ENCODE results near the gene FBXL7. TPM values are rescaled to one million over a fixed set of nuclear protein-coding genes. Genes with fewer than 3 reads are reported as not detected.

FBXL7 gene
- total and polyA plus RNA-seq, 2 donors (not counting 3 experiments of a cell fraction or from before 2014, with no cell fraction given) = 23.5 to 32.2 TPM

- POLR2A ChIA-PET = no interaction called here
- FAIRE-seq (no peak), DNase-seq (ENCODE audit: low read depth, low spot score) (no peak)
- no peaks in the 10 kb centered on the region for H3K9me1 ChIP-seq (replicated peaks; ENCODE audit: control insufficient read depth, extremely low read depth, insufficient read depth, low read length)
- dilution Hi-C loops (cut with MboI; ENCODE audit: extremely low pct_ligation_motif_present, low sequenced_read_pairs) (no loop called here), intact Hi-C loops (cut with micrococcal nuclease) (no loop called here)
- H4K20me1 ChIP-seq (replicated peaks; ENCODE audit: control insufficient read depth, extremely low read depth, insufficient read depth, low read length) = no peaks in the 10 kb centered on the region
- TF ChIP-seq EZH2 (IDR thresholded peaks at IDR 0.05; ENCODE audit: borderline replicate concordance, low read depth, low read length, severe bottlenecking) (no peak), POLR2A (IDR thresholded peaks at IDR 0.05; ENCODE audit: low read depth, low read length) (no peak), JUN (IDR thresholded peaks at IDR 0.05; ENCODE audit: borderline replicate concordance, insufficient read depth, insufficient read length, low read depth) (no peak), MAX (IDR thresholded peaks at IDR 0.05; ENCODE audit: insufficient read depth, insufficient read length) (no peak), GATA2 (IDR thresholded peaks at IDR 0.05; ENCODE audit: insufficient read depth, insufficient read length, low read depth, low read length) (no peak), POLR2AphosphoS5 (IDR thresholded peaks at IDR 0.05; ENCODE audit: insufficient read depth, low read depth, low read length) (no peak), FOS (IDR thresholded peaks at IDR 0.05; ENCODE audit: borderline replicate concordance, insufficient read depth, low read length) (no peak), MYC (IDR thresholded peaks at IDR 0.05; ENCODE audit: low read depth, low read length) (no peak)
- TF ChIP-seq, protein P1, sequence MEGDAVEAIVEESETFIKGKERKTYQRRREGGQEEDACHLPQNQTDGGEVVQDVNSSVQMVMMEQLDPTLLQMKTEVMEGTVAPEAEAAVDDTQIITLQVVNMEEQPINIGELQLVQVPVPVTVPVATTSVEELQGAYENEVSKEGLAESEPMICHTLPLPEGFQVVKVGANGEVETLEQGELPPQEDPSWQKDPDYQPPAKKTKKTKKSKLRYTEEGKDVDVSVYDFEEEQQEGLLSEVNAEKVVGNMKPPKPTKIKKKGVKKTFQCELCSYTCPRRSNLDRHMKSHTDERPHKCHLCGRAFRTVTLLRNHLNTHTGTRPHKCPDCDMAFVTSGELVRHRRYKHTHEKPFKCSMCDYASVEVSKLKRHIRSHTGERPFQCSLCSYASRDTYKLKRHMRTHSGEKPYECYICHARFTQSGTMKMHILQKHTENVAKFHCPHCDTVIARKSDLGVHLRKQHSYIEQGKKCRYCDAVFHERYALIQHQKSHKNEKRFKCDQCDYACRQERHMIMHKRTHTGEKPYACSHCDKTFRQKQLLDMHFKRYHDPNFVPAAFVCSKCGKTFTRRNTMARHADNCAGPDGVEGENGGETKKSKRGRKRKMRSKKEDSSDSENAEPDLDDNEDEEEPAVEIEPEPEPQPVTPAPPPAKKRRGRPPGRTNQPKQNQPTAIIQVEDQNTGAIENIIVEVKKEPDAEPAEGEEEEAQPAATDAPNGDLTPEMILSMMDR (IDR thresholded peaks at IDR 0.05; ENCODE audit: extremely low read depth in 1 of 2, insufficient read depth in 1 of 2, low read depth in 1 of 2, low read length in 2 of 2) = no peak
- no peak overlapping the region for H3K27ac ChIP-seq (ENCODE audit: insufficient read depth, low read depth, low read length)
- H3K9ac ChIP-seq (replicated peaks; ENCODE audit: extremely low read depth, insufficient read depth, low read length) = no peak overlapping the region
- H3K4me1 ChIP-seq (ENCODE audit: control insufficient read depth, extremely low read depth, insufficient read depth, low read length) = no peaks in the 10 kb centered on the region
- no peak overlapping the region for H3K4me2 ChIP-seq (ENCODE audit: insufficient read depth, low read length)
- H3K79me2 ChIP-seq (ENCODE audit: control insufficient read depth, insufficient read depth, low read length) = no peaks in the 10 kb centered on the region
- no peak overlapping the region for H3K4me3 ChIP-seq (replicated peaks in 1 of 3; ENCODE audit: insufficient read depth in 1 of 3, low read depth in 1 of 3, low read length in 3 of 3)
- peaks cover 0 to 3% of the 10 kb centered on the region in 2 experiments for H3K36me3 ChIP-seq (ENCODE audit: control insufficient read depth in 2 of 2, extremely low read depth in 1 of 2, insufficient read depth in 2 of 2, low read length in 2 of 2)
- no TSS peak for BruUV-seq (replicated peaks)
- no peaks in the 10 kb centered on the region for H3K27me3 ChIP-seq (ENCODE audit: control insufficient read depth in 2 of 2, insufficient read depth in 2 of 2, low read length in 2 of 2)
- H2AFZ ChIP-seq (ENCODE audit: low read depth, low read length) = no peak overlapping the region
- H3K9me3 ChIP-seq (replicated peaks; ENCODE audit: control insufficient read depth, insufficient read depth, low read length) = no peaks in the 10 kb centered on the region
- CTCF ChIA-PET = interaction anchor here (0.7 kb wide), 1 partner anchor 9 kb away, joined by 3 read pairs; no protein-coding TSS in a partner anchor
Observed at GRCh38 chr5:15926586-15926985, 426.6 kb downstream of the FBXL7 start.

Data from endothelial cell of umbilical vein (primary cell).